HCT116 (cell line): Measurements from ENCODE around the gene MACF1. TPM values are rescaled to one million over a fixed set of nuclear protein-coding genes. Genes with fewer than 3 reads are reported as not detected.

ENCODE experiments used
- ATAC-seq: fragments of 200-7000 bp; cut with Tn5 transposase; 2 replicates; pipeline ENCODE4 v1.9.1; 2020; ENCODE audit warnings: mild to moderate bottlenecking, moderate library complexity
- BruUV-seq: library from RNA; stranded (reverse); fragments of 400-500 nt; replicated peaks from 2 replicates; lab custom pipeline; 2021; lab: Mats Ljungman, UMichigan
- CTCF ChIA-PET: fragments of 300-600 bp; sonication (Branson Sonifier 250); formaldehyde crosslinking; loops from one replicate; lab custom pipeline; 2021; ENCODE audit warnings: antibody characterized with exemption; lab: Charles Lee
- POLR2A ChIA-PET: fragments of 300-600, 350-600 bp; sonication (Branson Sonifier 250); formaldehyde crosslinking; loops from one replicate; lab custom pipeline; 2021; ENCODE audit warnings: antibody characterized with exemption; lab: Charles Lee
- RAD21 ChIA-PET, 2 experiments: fragments of 300-600 bp; sonication (Branson Sonifier 250); formaldehyde crosslinking; loops; one replicate each; lab custom pipeline; 2023; ENCODE audit warnings: low total read pairs in 2 of 2; ENCODE audit not compliant: uncharacterized antibody in 2 of 2, unreplicated experiment in 2 of 2, low non-redundant PET in 1 of 2; lab: Charles Lee
- DNase-seq: peaks from one replicate; pipeline ENCODE4 v3.0.0-alpha.2; 2010; ENCODE audit warnings: low read depth, low spot score
- H2AFZ ChIP-seq: fragments of 200-600 bp; shearing (Covaris generic), sonication (generic); 2 replicates; pipeline ENCODE4 v1.6.1; 2017; ENCODE audit warnings: low read depth, mixed run types, mixed read lengths, antibody characterized with exemption, low read length; ENCODE audit not compliant: poor library complexity, severe bottlenecking
- H3K27ac ChIP-seq: 2 replicates; pipeline ENCODE4 v1.5.1; 2012; ENCODE audit warnings: low read depth, low read length
- H3K27me3 ChIP-seq: fragments of 200-600 bp; sonication (generic); 2 replicates; pipeline ENCODE4 v1.6.1; 2016; ENCODE audit warnings: mixed run types, low read length, mixed read lengths; ENCODE audit not compliant: insufficient read depth
- H3K36me3 ChIP-seq, 2 experiments: fragments of 200-500 bp in 1 of 2; fragments of 200-600 bp in 1 of 2; sonication (Bioruptor generic) in 1 of 2; sonication (generic) in 1 of 2; 2 replicates each; pipeline versions ENCODE4 v1.5.1 to v1.6.1; 2014 to 2016; ENCODE audit warnings: low read length in 2 of 2, inconsistent platforms in 1 of 2, mixed read lengths in 1 of 2, mixed run types in 1 of 2; ENCODE audit not compliant: insufficient read depth in 2 of 2, control insufficient read depth in 1 of 2
- H3K4me1 ChIP-seq, 2 experiments: fragments of 200-600 bp in 1 of 2; sonication (generic) in 1 of 2; 2 replicates each; pipeline versions ENCODE4 v1.5.1 to v1.6.1; 2012 to 2017; ENCODE audit warnings: low read length in 2 of 2, inconsistent platforms in 1 of 2, mild to moderate bottlenecking in 1 of 2, mixed read lengths in 1 of 2, mixed run types in 1 of 2, moderate library complexity in 1 of 2; ENCODE audit not compliant: insufficient read depth in 2 of 2, control insufficient read depth in 1 of 2
- H3K4me2 ChIP-seq: fragments of 200-600 bp; sonication (generic); 2 replicates; pipeline ENCODE4 v1.6.1; 2017; ENCODE audit warnings: mixed run types, low read length, mixed read lengths
- H3K4me3 ChIP-seq, 2 experiments: fragments of 200-600 bp in 1 of 2; sonication (generic) in 1 of 2; replicated peaks in 1 of 2; 2 replicates each; pipeline ENCODE4 v1.5.1; 2011 to 2016; ENCODE audit warnings: low read length in 2 of 2, control low read depth in 1 of 2, low read depth in 1 of 2, mild to moderate bottlenecking in 1 of 2, mixed read lengths in 1 of 2, mixed run types in 1 of 2
- H3K79me2 ChIP-seq: fragments of 200-600 bp; sonication (generic); 2 replicates; pipeline ENCODE4 v1.6.1; 2017; ENCODE audit warnings: mild to moderate bottlenecking, mixed run types, low read length, moderate library complexity, mixed read lengths; ENCODE audit not compliant: insufficient read depth
- H3K9ac ChIP-seq: fragments of 200-600 bp; sonication (generic); 2 replicates; pipeline ENCODE4 v1.6.1; 2016; ENCODE audit warnings: low read length, mixed read lengths
- H3K9me2 ChIP-seq: fragments of 200-600 bp; sonication (generic), shearing (Covaris generic); 2 replicates; pipeline ENCODE4 v1.6.1; 2017; ENCODE audit warnings: mixed run types, mild to moderate bottlenecking, moderate library complexity; ENCODE audit not compliant: insufficient read depth
- H3K9me3 ChIP-seq, 2 experiments: fragments of 200-500 bp in 1 of 2; fragments of 200-600 bp in 1 of 2; sonication (Bioruptor generic) in 1 of 2; sonication (generic) in 1 of 2; 2 replicates each; pipeline ENCODE4 v1.6.1; 2014 to 2017; ENCODE audit warnings: low read length in 2 of 2, mixed read lengths in 2 of 2, inconsistent platforms in 1 of 2, low read depth in 1 of 2, mild to moderate bottlenecking in 1 of 2, mixed run types in 1 of 2, moderate library complexity in 1 of 2; ENCODE audit not compliant: control insufficient read depth in 1 of 2, insufficient read depth in 1 of 2
- H4K20me1 ChIP-seq: fragments of 200-600 bp; sonication (generic), shearing (Covaris generic); 2 replicates; pipeline ENCODE4 v1.6.1; 2017; ENCODE audit warnings: mixed run types, mild to moderate bottlenecking, moderate library complexity; ENCODE audit not compliant: insufficient read depth
- CBX3 ChIP-seq: IDR thresholded peaks from 2 replicates; pipeline ENCODE4 v1.6.1; 2012; ENCODE audit warnings: low read depth
- EGR1 ChIP-seq: IDR thresholded peaks from 2 replicates; pipeline ENCODE4 v1.6.1; 2012; ENCODE audit warnings: low read depth
- ELF1 ChIP-seq: IDR thresholded peaks from 2 replicates; pipeline ENCODE4 v1.6.1; 2012; ENCODE audit warnings: low read depth, borderline replicate concordance
- MAX ChIP-seq: IDR thresholded peaks from 2 replicates; pipeline ENCODE4 v1.6.1; 2012
- POLR2A ChIP-seq: IDR thresholded peaks from 2 replicates; pipeline ENCODE4 v1.7.0; 2011; ENCODE audit warnings: borderline replicate concordance; ENCODE audit not compliant: insufficient read depth, insufficient read length; ENCODE audit errors: extremely low read depth
- POLR2AphosphoS5 ChIP-seq: IDR thresholded peaks from 2 replicates; pipeline ENCODE4 v1.6.1; 2011; ENCODE audit warnings: mild to moderate bottlenecking, low read depth, low read length, moderate library complexity
- SRF ChIP-seq: IDR thresholded peaks from 2 replicates; pipeline ENCODE4 v1.6.1; 2012; ENCODE audit warnings: low read depth
- TCF7L2 ChIP-seq: IDR thresholded peaks from 2 replicates; pipeline ENCODE4 v1.7.0; 2011; ENCODE audit warnings: borderline replicate concordance, inconsistent platforms; ENCODE audit not compliant: insufficient read depth, insufficient read length; ENCODE audit errors: extremely low read depth
- YY1 ChIP-seq: IDR thresholded peaks from 2 replicates; pipeline ENCODE4 v1.6.1; 2011; ENCODE audit warnings: low read length, low read depth, moderate library complexity, mild to moderate bottlenecking; ENCODE audit not compliant: insufficient replicate concordance; ENCODE audit errors: extremely low read depth
- ZBTB33 ChIP-seq: IDR thresholded peaks from 2 replicates; pipeline ENCODE4 v1.6.1; 2011; ENCODE audit warnings: mild to moderate bottlenecking, low read length, moderate library complexity; ENCODE audit not compliant: insufficient replicate concordance; ENCODE audit errors: extremely low read depth
- ZFX ChIP-seq: fragments of 450-650 bp; IDR thresholded peaks from 2 replicates; pipeline ENCODE4 v1.6.1; 2017
- ZNF274 ChIP-seq: fragments of 200-500 bp; sonication (Bioruptor generic); IDR thresholded peaks from 2 replicates; pipeline ENCODE4 v1.6.1; 2014; ENCODE audit warnings: mild to moderate bottlenecking, low read depth, low read length, inconsistent platforms
- intact Hi-C: fragments of 100-400 bp; cut with micrococcal nuclease; formaldehyde crosslinking; loops from 2 replicates; pipeline ENCODE4 v1.10.0; 2022
- total RNA-seq: library from RNA; stranded (reverse); gene quantifications from one replicate; pipeline ENCODE4 v1.2.1, GENCODE V29; 2021; ENCODE audit not compliant: unreplicated experiment
- TF ChIP-seq, protein P1 (sequence below), 3 experiments: fragments of 200-600 bp in 1 of 3; sonication (generic) in 1 of 3; IDR thresholded peaks in 2 of 3; conservative IDR thresholded peaks in 1 of 3; 2 replicates each; pipeline ENCODE4 v1.5.1; 2012 to 2017; ENCODE audit warnings: low read depth in 2 of 3, low read length in 2 of 3, antibody characterized with exemption in 1 of 3, borderline replicate concordance in 1 of 3, control low read depth in 1 of 3, mild to moderate bottlenecking in 1 of 3, mixed read lengths in 1 of 3, mixed run types in 1 of 3, moderate library complexity in 1 of 3; ENCODE audit not compliant: insufficient read depth in 1 of 3
- TF ChIP-seq, protein P2 (sequence below): IDR thresholded peaks from 2 replicates; pipeline ENCODE4 v1.6.1; 2012; ENCODE audit warnings: low read depth

MACF1 gene
- total RNA-seq, 1 experiment from 2014 or later, result 146 TPM

- no TSS peak for BruUV-seq
- H3K9ac ChIP-seq, result no peak overlapping the region
Observed at GRCh38 chr1:39158327-39159086, 46.0 kb upstream of the MACF1 start.

More at GRCh38 chr1:39158327-39159086, 46.0 kb upstream of the MACF1 start:
- Histone ChIP-seq H3K4me3 (no peak overlapping the region), H3K27ac (no peak overlapping the region), H2AFZ (no peak overlapping the region), H3K27me3 (no peaks in the 10 kb centered on the region), H3K9me2 (no peaks in the 10 kb centered on the region), H3K79me2 (peaks cover 7% of the 10 kb centered on the region; the same call in 1 of the 2 replicates), H3K9me3 (no peaks in the 10 kb centered on the region), H3K4me2 (peak overlapping the region; percentile 29), H4K20me1 (no peaks in the 10 kb centered on the region), H3K4me1 (peaks cover 19 to 27% of the 10 kb centered on the region in 2 experiments), H3K36me3 (no peaks in the 10 kb centered on the region)
- 0 out of 2 replicates have a peak, but pooled peaks have one; percentile 20 for ATAC-seq
- intact Hi-C loops, result no loop called here
- ChIA-PET RAD21 (no interaction called here), CTCF (no interaction called here), POLR2A (no interaction called here)
- no peak for TF ChIP-seq EGR1
- TF ChIP-seq, protein P1, sequence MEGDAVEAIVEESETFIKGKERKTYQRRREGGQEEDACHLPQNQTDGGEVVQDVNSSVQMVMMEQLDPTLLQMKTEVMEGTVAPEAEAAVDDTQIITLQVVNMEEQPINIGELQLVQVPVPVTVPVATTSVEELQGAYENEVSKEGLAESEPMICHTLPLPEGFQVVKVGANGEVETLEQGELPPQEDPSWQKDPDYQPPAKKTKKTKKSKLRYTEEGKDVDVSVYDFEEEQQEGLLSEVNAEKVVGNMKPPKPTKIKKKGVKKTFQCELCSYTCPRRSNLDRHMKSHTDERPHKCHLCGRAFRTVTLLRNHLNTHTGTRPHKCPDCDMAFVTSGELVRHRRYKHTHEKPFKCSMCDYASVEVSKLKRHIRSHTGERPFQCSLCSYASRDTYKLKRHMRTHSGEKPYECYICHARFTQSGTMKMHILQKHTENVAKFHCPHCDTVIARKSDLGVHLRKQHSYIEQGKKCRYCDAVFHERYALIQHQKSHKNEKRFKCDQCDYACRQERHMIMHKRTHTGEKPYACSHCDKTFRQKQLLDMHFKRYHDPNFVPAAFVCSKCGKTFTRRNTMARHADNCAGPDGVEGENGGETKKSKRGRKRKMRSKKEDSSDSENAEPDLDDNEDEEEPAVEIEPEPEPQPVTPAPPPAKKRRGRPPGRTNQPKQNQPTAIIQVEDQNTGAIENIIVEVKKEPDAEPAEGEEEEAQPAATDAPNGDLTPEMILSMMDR (IDR thresholded peaks at IDR 0.05 in 2 of 3, conservative IDR thresholded peaks at IDR 0.05 in 1 of 3; ENCODE audit: borderline replicate concordance in 1 of 3, insufficient read depth in 1 of 3, low read depth in 2 of 3, low read length in 2 of 3), result no peak
- no peak for TF ChIP-seq POLR2AphosphoS5
- TF ChIP-seq SRF, result no peak
- TF ChIP-seq ZNF274, result no peak
- no peak for TF ChIP-seq ELF1
- TF ChIP-seq ZFX, result no peak
- TF ChIP-seq TCF7L2, result no peak
- TF ChIP-seq, protein P2, sequence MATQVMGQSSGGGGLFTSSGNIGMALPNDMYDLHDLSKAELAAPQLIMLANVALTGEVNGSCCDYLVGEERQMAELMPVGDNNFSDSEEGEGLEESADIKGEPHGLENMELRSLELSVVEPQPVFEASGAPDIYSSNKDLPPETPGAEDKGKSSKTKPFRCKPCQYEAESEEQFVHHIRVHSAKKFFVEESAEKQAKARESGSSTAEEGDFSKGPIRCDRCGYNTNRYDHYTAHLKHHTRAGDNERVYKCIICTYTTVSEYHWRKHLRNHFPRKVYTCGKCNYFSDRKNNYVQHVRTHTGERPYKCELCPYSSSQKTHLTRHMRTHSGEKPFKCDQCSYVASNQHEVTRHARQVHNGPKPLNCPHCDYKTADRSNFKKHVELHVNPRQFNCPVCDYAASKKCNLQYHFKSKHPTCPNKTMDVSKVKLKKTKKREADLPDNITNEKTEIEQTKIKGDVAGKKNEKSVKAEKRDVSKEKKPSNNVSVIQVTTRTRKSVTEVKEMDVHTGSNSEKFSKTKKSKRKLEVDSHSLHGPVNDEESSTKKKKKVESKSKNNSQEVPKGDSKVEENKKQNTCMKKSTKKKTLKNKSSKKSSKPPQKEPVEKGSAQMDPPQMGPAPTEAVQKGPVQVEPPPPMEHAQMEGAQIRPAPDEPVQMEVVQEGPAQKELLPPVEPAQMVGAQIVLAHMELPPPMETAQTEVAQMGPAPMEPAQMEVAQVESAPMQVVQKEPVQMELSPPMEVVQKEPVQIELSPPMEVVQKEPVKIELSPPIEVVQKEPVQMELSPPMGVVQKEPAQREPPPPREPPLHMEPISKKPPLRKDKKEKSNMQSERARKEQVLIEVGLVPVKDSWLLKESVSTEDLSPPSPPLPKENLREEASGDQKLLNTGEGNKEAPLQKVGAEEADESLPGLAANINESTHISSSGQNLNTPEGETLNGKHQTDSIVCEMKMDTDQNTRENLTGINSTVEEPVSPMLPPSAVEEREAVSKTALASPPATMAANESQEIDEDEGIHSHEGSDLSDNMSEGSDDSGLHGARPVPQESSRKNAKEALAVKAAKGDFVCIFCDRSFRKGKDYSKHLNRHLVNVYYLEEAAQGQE, result no peak
- TF ChIP-seq YY1, result no peak
- no peak for TF ChIP-seq MAX
- no peak for TF ChIP-seq ZBTB33
- TF ChIP-seq POLR2A, result no peak
- no peak for TF ChIP-seq CBX3
- no peak for DNase-seq
